ENCODE data around the gene SNX9.
"Not testable (repeated sequence)": the region's sequence is repeated elsewhere in the genome, so short reads cannot be mapped to it uniquely, and the experiment has no call there.

Gene SNX9

GRCh38 chr6:157823001-157823527 lies at the start of gene SNX9:
Gene SNX9, plus strand, starts transcription at chr6:157823246. Its CDS starts 189 bp downstream, at chr6:157823435.
- peak within 1 kb of the TSS; percentile 87 for H3K4me3 ChIP-seq (ENCODE audit: low read depth, low read length)

DNA sequence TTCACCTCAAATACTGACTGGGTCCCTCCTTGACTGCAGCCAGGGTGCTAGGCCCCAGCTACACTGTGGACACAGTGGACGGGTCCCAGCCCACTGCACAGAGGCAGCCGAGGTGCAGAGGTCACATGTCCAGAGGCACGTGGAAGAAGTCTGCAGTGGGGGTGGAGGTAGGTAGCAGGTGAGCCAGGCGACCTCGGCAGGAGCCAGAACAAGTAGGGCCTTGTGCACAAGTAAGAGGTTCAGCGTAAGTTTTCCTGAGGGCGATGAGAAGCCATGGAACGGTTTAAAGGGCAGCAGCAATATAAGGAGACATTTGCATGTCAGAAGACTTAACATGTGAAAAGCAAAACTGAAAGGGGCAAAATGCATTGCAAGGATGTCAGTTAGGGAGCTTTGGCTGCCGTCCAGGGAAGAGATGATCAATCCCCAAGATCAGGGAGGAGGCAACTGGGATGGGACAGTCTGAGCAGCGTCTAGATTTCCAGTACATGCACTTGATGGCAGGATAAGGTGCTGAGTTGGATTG lies 49.7 kb upstream of the SNX9 start:
- H3K4me3 ChIP-seq (ENCODE audit: low read depth, low read length), result no peak overlapping the region

GRCh38 chr6:157774153-157775135 lies 48.6 kb upstream of the SNX9 start:
- no peak overlapping the region for H3K4me3 ChIP-seq (ENCODE audit: low read depth, low read length)

DNA sequence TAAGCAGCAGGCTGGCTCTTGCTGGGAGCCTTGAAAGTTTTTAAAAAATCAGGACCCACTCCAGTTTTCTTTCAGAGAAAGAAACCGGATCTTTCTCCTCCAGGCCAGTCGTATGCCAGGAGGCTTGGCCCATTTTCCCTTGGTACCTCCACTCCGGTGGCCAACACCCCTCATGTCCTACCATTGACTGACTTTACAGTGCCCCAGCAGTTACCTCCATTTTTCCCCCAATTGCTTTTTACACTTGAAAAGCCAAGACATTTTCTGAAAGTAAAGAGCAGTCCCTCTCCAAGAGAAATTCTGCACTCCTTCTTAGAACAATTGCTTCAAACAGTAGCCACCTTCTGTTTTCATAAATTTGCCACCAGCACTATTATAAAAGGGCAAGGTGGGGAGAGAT lies 47.7 kb upstream of the SNX9 start:
- no peak overlapping the region for H3K4me3 ChIP-seq (ENCODE audit: low read depth, low read length)

DNA sequence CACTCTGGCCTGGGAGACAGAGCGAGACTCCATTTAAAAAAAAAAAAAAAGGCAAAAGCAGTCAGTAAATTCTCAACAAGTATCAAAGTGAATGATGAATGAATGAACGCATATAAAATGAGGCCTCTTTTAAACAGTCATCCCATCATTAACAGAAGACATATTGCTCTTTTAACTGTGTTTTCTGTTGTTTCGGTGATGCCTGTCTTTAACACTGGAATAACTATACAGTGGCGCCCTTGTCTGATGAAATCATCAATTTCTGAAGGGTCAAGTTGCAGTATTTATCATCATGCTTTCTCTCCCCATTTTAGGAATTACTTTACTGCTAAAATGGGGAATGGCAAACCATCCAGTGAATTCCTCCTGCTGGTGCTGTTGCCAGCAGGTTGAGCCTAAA lies 45.7 kb upstream of the SNX9 start:
- no peak overlapping the region for H3K4me3 ChIP-seq (ENCODE audit: low read depth, low read length)

DNA sequence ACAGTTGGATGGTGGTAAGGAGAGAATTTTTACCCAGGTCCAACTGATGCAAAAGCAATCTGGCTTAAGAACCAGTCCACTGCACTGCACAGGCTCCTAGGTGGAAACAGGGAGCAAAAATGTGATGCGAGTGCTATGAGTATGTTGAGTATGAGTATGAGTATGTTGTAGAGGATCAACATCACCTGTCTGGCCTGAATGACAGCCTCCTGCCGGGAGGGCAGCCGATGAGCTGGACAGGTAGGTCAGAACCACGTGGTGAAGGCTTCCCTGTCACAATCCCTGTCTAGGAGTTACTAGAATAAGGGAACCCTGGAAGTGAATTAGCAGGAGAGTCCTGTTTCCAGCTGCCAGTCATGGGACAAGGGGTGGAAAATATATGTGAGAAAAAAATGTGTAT lies 44.3 kb upstream of the SNX9 start:
- H3K4me3 ChIP-seq (ENCODE audit: low read depth, low read length), result no peak overlapping the region

GRCh38 chr6:157779705-157780604 lies 43.1 kb upstream of the SNX9 start:
- H3K4me3 ChIP-seq (ENCODE audit: low read depth, low read length), result no peak overlapping the region

GRCh38 chr6:157785636-157786035 lies 37.4 kb upstream of the SNX9 start:
- H3K4me3 ChIP-seq (ENCODE audit: low read depth, low read length), result no peak overlapping the region

DNA sequence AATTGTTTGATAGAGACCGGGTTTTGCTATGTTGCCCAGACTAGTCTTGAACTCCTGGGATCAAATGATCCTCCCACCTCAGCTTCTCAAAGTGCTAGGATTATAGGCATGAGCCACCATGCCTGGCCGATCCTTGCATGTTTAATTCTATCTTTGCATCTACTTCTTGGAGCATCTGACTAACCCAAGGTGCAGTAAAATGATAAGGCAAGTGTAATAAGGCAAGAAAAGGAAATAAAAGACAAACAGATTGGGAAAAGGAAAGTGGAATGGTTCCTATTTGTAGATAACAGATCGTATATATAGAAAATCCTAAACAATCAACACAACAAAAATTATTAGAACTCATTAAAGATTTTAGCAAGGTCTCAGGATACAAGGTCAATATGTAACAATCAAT lies 36.8 kb upstream of the SNX9 start:
- H3K4me3 ChIP-seq (ENCODE audit: low read depth, low read length), result no peak overlapping the region

- H3K4me3 ChIP-seq (ENCODE audit: low read depth, low read length), result no peak overlapping the region
Measured at GRCh38 chr6:157787080-157787479, 36.0 kb upstream of the SNX9 start.

- H3K4me3 ChIP-seq (ENCODE audit: low read depth, low read length), result no peak overlapping the region
Measured at GRCh38 chr6:157788180-157788579, 34.9 kb upstream of the SNX9 start.

- H3K4me3 ChIP-seq (ENCODE audit: low read depth, low read length), result no peak overlapping the region
Measured at GRCh38 chr6:157789297-157789696, 33.7 kb upstream of the SNX9 start.

DNA sequence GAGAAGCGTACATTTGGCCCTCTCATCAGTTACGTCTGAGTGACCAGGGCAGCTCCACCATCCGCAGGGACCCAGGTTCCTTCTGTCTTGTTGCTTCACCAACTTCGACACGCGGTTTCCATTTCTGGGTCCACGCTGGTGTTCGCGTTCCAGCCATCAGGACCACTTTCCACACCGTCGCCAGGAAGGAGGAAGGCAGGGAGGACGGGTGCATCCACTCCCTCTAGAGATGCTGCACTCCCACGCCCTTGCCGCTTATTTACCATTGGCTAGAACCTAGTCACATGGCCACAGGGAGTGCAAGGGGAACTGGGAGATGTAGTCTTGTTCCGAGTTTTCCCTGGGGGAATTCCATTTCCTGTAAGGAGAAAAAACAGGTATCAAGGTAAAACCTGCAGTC lies 33.2 kb upstream of the SNX9 start:
- H3K4me3 ChIP-seq (ENCODE audit: low read depth, low read length), result no peak overlapping the region

DNA sequence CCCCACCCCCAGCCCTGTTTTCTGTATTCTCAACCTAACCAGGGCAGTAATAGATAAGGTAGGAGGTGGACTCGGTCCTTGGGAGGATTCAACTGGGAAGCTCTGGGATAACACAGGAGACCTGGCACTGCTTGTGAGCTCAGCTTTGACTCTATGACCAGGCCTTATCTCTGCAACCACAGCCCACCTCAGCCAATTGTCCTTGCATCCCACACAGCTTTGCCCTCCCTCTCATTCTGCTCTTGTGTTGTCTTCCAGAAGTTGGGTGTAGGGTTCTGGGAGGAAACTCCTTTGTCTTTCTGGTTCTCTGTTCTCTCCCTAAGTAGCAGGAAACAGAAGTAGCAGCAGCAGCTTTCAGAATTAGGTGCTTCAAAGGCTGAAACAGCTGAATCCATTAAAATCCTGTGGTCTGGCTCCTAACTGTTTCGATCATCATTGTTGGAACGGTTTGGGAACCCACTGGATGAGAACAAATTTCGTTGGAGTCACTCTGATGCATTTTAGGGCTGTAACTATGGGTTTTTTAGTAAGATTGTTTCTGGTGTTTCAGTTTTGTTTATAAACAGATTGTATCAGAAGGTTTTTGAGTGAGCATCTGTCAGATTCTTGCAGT lies 32.4 kb upstream of the SNX9 start:
- H3K4me3 ChIP-seq (ENCODE audit: low read depth, low read length), result no peak overlapping the region

DNA sequence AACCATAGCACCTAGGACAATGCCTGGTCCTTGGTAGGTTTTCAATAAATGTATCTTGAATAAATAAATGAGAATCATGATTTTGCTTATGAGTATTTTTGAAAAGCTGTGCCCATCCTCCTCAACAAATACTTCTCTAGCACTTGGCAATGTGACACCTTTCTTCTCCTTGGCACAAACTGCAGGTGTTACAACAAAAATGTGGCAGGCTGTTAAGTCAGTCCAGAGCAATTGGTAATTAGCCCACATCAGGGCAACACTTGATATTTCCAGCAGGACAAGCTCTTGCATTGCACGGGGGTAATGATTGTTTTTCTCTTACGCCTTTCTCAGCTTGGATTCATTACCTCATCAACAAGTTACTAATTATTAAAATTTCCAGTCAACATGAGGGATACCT lies 31.6 kb upstream of the SNX9 start:
- H3K4me3 ChIP-seq (ENCODE audit: low read depth, low read length), result no peak overlapping the region

- no peak overlapping the region for H3K4me3 ChIP-seq (ENCODE audit: low read depth, low read length)
Measured at GRCh38 chr6:157792671-157793070, 30.4 kb upstream of the SNX9 start.

DNA sequence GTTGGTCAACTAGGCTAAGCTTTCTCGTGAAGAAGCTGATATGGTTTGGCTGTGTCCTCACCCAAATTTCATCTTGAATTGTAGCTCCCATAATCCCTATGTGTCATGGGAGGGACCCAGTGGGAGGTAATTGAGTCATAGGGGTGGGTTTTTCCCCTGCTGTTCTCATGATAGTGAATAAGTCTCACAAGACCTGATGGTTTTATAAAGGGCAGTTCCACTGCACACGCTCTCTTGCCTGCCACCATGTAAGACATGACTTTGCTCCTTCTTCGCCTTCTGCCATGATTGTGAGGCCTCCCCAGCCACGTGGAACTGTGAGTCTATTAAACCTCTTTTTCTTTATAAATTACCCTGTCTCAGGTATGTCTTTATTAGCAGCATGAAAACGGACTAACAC lies 29.0 kb upstream of the SNX9 start:
- not testable (repeated sequence) for H3K4me3 ChIP-seq (ENCODE audit: low read depth, low read length)

- no peak overlapping the region for H3K4me3 ChIP-seq (ENCODE audit: low read depth, low read length)
Measured at GRCh38 chr6:157795841-157796240, 27.2 kb upstream of the SNX9 start.

DNA sequence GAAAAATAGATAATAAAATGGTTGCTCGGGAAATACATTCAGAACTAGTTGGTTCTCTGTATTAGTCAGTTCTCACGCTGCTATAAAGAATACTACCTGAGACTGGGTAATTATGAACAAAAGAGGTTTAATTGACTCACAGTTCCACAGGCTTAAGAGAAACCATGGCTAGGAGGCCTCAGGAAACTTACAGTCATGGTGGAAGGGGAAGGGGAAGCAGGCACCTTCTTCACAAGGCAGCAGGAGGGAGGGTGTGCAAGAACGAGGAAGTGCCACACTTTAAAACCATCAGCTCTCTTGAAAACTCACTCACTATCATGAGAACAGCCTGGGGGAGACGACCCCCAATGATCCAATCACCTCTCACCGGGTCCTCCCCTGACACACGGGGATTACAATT lies 24.2 kb upstream of the SNX9 start:
- no peak overlapping the region for H3K4me3 ChIP-seq (ENCODE audit: low read depth, low read length)

DNA sequence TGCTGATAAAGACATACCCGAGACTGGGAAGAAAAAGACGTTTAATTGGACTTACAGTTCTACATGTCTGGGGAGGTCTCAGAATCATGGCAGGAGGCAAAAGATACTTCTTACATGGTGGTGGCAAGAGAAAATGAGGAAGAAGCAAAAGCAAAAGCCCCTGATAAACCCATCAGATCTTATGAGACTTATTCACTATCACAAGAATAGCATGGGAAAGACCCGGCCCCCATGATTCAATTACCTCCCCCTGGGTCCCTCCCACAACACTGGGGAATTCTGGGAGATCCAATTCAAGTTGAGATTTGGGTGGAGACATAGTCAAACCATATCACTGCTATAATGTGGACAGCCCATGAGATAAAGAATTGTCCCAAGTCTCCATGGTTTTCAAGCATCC lies 23.5 kb upstream of the SNX9 start:
- H3K4me3 ChIP-seq (ENCODE audit: low read depth, low read length), result not testable (repeated sequence)

Measured in iPS-11a (cell line).